Skeletal muscle cell (primary cell): ENCODE data around the gene MOCOS.

ENCODE experiments used
- DNase-seq: peaks from one replicate; pipeline ENCODE4 v3.0.0-alpha.2; 2010; ENCODE audit warnings: low read depth
- H3K4me3 ChIP-seq: 2 replicates; pipeline ENCODE4 v1.5.1; 2011; ENCODE audit warnings: low read depth, mild to moderate bottlenecking, control low read depth, low read length, moderate library complexity

The MOCOS gene

DNA sequence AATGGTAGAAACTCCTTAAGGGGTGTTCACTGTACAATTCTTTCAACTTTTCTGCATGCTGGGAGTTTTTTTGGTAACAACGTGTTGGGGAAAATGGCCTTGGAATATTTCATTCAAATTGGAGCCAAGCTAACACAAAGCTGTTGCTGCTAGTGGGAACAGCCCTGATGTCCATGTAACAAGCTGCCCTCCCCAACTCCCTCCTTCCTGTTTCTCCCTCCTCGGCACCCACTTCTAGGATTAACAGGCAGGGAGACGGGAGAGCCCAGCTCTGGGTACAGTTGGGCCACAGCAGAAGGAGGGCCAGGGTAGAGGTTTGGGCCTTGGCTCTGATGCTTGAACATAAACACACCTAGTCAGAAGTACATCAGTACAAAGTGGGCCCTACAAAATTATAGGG, 9.4 kb upstream of the MOCOS start:
- H3K4me3 ChIP-seq, result no peak overlapping the region
- DNase-seq, result no peak

DNA sequence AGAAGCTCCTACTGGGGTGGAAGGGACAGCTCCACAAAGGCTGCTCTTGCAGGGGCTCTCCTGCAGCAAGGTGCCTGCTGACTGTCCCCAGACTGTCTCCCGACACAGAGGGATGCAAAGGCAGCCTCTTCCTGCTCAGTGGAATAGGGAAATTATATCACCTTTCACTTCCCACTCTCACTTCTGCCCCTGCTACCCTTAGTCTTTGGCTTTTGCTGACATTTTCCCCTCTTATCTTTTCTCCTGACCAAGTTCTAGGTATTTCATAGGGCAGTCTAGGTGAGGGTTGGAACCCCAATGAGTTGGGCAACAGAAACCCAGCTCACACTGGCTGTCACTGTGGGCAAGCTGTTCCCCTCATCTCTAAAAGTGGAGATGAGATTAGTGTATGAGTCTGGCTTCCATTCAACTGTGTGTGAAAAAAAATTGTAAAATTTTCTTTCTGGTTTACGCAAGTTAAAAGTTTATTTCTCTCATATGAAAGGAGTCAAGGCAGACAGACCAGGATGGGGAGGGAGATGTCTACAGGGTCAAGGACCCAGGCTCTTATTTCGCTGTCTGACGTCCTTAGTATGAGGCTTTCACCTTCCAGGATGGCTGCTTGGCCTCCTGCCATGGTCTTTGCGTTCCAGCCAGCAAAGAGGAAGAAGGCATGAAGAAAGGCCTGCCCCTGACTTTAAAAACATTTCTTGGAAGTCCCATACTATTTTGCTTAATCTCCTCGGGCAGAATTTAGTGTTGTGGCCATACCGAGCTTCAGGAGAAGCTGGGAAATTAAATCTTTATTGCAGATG, 7.5 kb upstream of the MOCOS start:
- no peak overlapping the region for H3K4me3 ChIP-seq
- DNase-seq, result peak; percentile 90

DNA sequence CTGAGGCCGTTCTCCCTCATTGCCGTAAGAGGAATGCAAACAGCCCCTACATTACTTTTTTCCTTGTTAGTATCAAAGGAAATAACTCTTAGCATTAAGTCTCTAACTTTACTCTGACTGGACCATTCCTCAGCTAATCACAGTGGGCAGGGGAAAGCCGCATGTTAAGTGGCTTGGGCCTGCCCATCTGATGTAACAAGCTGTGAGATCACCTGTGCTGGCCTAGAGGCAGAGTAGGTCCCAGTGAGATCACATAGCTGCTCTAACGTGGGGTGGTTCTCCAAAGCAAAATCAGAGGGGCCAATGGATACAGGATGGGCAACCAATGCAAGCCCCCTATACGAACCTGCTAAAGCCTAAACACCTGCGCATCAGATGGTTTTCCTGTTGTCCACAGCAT, 5.9 kb upstream of the MOCOS start:
- no peak for DNase-seq
- H3K4me3 ChIP-seq, result no peak overlapping the region

DNA sequence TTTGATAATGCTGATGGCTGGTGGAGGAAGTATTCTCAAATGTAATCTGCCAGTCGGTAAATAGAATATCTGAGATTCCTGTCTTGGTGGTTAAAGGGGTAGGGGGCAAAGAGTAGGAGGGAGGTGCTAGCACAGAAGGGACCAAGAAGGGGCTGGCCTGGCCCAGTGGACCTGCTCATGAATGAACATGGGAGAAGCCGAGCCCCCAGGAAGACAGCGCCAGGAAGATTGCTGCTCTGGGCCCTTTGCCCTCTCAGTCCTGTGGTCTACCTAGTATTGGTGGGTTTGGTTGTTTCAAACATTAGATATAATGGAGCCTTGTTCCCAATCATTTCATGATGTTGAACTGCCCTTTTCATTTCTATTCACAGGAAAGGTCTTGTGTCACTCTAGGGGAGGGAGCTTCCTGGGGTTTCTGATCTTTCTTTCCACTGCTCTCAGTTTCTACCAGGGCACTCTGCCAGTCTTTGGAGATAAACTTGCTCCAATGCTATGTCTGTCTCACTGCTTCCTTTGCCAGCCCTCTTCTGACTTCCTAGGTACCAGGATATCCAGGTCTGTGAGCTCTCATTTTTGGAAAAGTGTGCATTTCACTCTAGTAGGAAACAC, 5.3 kb upstream of the MOCOS start:
- H3K4me3 ChIP-seq, result no peak overlapping the region
- DNase-seq, result no peak

DNA sequence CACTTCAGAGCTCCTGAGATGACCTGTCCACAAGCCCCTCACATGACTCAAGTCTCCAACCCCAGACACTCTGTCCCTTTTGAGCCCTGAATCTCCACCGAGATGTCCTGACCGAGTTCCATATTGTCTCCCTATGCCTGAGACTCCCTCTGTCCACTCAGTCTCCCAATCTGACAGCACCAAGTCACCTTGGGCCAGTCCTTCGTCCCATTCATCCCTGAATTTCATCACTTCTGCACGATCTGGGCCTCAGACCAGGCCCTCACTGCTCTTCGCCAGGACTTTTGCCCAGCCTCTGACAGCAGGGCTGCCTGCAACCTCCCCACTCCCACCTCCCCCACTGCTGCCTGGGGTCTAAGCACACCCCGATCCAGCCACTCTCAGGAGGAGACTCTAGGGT, 4.3 kb upstream of the MOCOS start:
- no peak overlapping the region for H3K4me3 ChIP-seq
- no peak for DNase-seq

DNA sequence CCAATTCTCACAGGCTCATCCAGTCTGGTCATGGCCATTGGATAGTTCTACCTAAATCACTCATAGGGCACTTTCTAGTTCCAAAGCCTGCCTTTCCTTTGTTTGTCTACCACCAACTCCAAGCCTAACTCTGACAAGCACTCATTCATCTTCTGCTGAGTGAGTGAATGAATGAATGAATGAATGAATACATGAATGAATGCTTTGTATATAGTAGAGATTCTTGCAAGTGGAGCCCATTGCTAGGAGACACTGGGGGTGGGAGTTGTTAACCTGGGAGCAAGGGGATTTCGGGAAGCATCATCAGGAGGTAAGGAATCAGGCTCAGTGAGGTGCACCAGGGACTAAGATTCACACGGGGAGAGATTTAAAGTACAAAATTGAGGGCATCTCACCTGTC, 3.3 kb upstream of the MOCOS start:
- H3K4me3 ChIP-seq, result no peak overlapping the region
- no peak for DNase-seq

DNA sequence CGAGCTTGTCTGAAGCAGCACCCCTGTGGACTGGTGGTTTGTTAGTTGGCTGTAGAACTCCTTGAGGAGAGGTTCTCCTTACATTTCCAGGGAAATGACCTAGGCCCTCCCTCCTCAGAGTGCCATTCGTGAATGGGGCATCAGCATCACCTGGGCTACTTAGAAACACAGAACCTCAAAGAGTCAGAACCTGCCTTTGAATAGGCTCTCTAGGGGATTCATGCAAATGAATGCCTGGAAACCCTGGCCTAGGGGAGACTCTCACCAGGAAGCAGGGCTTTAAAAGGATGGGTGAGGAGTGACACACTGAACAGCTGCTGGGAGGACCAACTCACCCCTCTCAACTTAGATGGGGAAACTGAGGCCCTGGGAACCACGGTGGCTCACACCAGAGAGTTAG, 2.1 kb upstream of the MOCOS start:
- no peak for DNase-seq
- no peak overlapping the region for H3K4me3 ChIP-seq

DNA sequence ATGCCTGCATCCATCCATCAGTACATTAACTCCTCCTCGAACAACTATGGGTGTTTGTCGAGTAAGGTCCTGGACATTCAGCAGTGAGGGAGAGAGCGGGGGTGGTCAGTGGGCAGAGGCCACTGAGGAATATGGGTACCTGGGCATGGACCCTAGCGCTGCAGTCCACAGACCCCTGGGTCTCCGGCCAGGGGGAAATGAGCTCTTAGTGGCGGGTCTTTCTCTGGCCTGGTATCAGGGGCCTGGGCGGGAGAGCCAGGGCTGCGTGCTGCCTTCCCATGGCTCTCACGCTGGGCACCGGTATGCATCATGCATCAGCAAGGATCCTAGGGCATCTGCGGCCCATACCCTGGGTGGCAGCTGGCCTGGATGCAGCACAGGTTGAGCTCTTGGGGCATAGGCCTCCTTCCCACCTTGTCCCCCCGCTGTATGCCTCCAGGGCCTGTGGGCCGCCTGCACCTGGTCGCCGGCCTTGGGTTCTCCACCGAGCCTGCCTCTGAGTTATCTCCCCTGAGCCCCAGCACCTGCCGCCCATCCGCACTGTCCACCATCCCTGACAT, 1.3 kb upstream of the MOCOS start:
- no peak overlapping the region for H3K4me3 ChIP-seq

DNA sequence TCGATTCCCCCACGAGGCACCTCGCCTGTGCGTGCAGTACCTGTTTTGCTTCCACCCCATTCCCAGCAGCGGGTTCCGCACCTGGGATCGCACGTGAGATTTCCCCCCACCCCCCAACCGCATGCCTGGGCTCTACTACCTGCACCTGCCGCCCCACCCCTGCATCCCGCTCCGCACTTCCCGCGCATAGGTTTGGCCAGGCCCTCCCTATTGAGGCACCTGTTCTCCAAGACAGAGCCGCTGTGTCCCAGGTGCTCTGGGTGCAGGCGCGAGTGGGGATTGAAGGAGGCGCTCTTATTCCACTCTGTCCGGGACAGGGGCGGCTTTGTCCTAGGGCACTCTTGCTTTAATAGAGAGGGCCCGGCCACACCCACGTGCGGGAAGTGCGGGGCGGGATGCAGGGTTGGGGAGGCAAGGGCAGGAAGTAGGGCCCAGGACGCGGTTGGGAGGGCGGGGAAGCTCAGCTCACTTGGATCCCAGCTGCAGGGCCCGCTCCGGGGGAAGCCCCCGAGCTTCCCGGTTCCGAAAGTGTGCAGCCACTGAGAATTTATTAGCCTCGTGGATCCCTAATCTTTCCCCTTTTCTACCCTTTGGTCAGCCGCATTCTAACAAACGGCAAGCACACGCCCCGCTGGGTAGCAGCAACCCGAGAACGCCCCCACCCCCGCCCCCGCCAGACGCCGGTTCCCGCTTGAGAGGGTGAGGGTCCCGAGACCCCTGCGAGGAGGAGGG, 670 bp upstream of the MOCOS start:
- H3K4me3 ChIP-seq, result peak overlapping the region; percentile 72
- no peak for DNase-seq

More for the DNA sequence above, 1.3 kb upstream of the MOCOS start:
- DNase-seq, result no peak

DNA sequence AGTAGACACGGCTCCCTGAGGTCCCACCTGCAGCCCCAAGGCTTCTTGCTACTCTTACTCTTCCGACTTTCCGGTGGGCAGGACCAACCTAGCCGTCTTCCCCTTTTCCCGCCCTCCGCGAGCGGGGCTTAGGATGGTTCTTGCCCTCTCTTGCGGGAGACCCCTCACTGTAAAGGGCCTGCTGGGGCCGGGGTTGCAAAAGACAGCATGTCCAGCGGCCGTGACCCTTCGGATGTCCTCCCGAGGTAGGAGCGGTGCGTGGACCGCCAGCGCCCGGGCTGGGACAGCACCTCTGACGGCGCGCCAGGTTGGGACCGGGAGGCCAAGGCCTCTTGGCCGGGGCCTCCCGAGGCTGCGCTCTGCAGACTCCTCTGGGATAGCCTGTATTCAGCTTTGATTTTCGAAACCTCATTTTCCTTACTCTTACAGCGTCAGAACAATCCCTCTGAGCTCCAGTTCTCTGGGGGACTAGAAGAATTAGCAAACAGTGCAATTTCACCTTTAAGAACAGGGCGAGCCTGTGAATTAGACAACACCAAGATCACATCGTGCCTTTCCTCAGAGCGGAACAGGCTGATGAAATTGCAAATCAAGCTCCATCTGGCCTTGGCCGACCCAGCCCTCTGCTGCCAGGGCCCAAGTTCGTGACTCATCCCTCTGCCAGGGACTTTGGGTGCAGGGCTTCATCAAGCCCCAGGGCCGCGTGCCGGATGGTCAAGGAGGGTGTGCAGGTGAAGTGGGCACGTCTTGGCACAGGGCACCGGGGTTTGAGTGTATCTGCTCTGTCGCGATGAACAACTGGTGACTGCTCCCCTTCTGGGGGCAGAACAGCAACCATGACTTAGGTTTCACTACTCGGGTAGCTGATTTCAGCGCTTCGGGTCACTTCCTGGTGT, 777 bp downstream of the MOCOS start:
- DNase-seq, result no peak
- H3K4me3 ChIP-seq, result peak overlapping the region; percentile 72

DNA sequence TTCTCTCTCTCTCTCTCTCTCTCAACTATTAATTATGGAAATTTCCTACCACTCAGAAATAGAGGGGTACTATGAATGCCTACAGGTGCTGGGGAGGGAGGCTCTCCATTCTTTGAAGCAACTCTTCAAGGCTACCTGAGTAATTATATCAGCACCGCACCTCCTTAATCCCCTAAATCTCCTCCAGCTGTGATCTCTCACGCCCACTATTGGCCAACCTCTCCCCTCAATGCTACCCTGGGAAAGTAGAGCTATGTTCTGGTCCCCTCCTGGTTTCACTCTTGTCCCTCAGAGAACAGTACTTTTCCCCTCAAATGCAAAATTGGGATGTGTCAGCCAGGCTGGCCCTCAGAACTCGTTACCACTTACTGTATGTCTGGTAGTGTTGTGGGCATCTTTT, 1.6 kb downstream of the MOCOS start:
- DNase-seq, result no peak
- H3K4me3 ChIP-seq, result no peak overlapping the region

DNA sequence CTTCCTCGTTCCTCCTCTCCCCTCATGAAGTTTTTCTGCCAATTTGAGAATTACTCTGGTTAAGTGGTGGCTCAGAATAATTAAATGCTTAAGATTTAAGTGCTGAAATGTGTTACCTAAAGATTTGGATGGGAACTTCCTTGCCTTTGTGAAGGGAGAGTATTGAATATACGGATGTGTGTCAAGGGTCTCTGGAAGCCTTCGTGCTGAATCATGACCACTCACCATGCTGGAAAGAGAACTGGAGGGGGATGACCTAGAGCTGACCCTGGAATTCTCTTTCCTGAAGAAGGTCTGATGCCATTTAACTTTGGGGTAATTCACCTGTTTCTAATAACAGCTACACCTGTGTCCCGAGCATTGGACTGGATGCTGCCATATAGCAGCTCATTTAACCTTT, 2.2 kb downstream of the MOCOS start:
- no peak overlapping the region for H3K4me3 ChIP-seq
- no peak for DNase-seq

DNA sequence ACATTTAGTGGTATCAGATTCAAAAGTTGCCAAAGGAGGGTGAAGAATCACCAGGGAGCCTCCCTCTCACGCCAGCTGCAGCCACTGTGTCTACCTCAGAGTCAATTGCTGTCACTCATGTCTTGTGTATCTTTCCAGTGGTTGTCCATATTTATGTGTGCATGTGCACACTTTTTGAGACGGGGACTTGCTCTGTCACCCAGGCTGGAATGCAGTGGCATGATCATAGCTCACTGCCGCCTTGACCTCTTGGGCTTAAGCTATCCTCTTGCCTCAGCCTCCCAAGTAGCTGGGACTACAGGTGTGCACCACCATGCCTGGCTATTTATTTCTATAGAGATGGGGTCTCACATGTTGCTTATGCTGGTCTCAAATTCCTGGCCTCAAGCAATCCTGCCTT, 4.0 kb downstream of the MOCOS start:
- H3K4me3 ChIP-seq, result no peak overlapping the region
- DNase-seq, result no peak

DNA sequence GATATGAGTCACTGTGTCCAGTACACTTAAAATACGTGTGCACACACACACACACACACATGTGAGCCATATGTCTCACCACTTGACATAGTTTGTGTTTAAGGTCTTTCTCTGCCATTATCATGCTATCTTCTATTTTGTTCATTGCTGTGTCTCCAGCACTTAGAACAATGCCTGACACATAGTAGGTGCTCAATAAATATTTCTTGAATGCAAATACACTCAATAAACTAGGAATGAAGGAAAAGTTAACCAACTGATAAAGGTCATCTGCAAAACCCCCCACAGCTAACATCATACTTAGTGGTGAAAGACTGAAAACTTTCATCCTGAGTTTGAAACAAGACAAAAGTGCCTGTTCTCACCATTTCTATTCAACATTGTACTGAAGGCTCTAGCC, 4.4 kb downstream of the MOCOS start:
- no peak for DNase-seq
- H3K4me3 ChIP-seq, result no peak overlapping the region

DNA sequence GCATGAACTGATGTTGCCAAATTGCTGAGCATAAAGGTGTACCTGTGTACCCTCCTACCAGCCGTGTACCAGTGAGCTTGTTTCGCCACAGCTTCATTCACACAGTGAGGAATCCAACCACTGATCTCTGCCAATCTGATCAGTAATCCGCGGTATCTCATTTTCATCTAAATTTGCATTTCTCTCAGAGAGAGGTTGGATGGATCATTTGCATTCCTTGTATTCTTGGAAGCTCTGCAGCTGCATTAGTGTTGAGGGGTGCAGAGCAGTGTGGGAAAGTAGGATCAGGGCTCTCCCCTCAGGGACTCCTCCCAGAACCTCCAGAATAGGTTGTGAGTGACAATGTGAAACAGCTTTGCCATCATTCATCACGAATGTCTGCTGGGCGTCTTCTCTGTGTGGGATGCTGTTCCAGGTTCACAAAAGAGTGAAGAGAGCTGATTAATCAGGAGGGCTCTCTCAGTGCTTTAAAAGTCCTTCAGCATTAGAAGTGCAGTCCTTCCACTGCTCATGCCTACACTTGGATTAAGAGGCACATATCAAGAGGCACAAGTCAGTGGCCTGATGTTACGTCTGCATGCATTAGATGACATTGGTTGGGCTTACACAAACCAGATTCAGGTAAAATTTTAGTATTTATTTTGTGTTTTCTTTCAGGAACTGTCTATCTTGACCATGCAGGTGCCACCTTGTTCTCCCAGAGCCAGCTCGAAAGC, 7.5 kb downstream of the MOCOS start:
- H3K4me3 ChIP-seq, result no peak overlapping the region
- DNase-seq, result no peak

DNA sequence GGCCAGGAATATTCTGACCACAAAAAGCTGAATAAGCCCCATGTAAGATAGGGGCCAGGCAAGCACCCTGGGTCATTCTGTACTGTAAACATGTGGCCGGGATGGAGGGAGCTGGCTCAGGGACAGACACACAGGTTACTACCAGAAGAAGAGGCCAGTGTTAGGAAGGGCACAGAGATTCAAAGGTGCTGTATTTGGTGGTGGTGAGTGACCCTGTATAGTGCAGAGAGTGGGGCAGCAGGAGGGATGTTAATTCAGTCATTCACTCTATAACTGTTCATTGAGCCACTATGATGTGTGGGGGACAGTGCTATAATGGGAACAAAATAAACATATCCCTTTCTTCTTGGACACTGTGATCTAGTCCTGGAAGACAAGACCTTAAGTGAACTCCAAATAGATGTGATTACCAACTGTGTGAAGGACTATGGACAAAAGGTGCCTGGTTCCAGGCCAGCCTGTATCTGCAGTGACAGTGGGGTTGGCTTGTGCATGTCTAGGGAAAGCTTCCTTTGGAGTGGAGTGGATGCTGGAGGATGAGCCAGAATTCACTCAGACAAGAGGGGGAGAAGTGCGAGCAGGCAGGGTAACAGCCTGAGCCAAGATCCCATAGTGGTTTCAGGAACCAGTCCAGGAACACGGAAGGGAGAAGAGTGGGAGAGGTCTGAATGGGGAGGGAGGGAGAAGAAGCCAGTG, 8.3 kb downstream of the MOCOS start:
- no peak overlapping the region for H3K4me3 ChIP-seq
- DNase-seq, result no peak

DNA sequence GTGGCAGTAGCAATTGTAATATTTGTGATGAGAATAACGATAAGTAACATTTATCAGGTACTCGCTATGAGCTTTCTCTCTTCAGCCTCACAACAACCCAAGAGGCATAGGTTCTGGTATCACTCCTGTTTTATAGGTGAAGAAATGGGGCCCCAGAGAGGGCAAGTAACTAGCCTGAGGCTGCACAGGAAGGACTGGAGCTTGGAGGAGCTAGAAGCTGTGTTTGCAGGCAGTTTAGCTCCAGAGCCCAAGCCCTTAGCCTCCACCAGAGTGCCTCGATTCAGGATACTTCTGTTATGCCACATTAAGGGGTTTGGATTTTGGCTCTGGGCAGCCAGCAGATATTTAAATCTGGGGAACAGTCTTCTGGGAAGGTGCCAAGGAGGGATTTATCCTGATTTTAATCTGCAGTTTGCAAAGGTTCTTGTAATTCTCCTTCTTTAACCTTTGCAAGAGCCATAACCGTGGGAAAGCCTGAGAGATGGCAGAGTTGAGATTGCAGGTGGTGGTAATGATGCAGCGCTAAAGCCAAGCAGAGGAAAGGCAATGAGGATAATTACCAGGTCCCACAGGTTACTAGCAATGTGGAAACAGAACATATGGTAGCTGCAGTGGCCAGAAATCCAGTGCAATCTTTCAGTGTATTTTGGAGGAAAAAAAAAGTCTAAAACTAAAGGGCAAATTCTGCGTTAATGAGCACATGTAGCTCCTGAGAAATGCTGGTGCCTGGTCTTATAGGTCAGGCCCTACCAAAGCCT, 9.1 kb downstream of the MOCOS start:
- no peak overlapping the region for H3K4me3 ChIP-seq
- no peak for DNase-seq
